ENCODE measurements around the gene PRR29.
"Not testable (repeated sequence)": the region's sequence is repeated elsewhere in the genome, so short reads cannot be mapped to it uniquely, and the experiment has no call there.

Gene PRR29

DNA sequence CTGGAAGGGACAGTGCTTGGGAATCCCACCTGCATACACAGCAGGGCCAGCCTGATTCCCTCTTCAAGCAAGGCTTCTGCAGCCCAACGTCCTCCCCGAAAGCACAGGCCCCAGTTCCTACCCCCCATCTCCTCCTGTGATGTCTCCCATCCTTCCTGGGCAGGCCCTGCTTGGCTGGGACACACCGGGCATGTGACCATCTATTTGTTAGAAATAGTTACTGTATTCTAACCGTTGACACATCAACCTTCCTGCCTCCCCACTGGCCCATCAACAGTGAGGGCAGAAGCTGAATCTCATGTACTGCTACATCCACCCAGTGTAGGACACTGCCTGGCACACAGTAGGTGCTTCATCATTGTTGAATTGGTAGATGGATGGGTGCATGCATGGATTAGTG lies 10.7 kb downstream of the PRR29 start:
- DNase-seq (ENCODE audit: low read depth in 2 of 3, low spot score in 2 of 3): no peak

DNA sequence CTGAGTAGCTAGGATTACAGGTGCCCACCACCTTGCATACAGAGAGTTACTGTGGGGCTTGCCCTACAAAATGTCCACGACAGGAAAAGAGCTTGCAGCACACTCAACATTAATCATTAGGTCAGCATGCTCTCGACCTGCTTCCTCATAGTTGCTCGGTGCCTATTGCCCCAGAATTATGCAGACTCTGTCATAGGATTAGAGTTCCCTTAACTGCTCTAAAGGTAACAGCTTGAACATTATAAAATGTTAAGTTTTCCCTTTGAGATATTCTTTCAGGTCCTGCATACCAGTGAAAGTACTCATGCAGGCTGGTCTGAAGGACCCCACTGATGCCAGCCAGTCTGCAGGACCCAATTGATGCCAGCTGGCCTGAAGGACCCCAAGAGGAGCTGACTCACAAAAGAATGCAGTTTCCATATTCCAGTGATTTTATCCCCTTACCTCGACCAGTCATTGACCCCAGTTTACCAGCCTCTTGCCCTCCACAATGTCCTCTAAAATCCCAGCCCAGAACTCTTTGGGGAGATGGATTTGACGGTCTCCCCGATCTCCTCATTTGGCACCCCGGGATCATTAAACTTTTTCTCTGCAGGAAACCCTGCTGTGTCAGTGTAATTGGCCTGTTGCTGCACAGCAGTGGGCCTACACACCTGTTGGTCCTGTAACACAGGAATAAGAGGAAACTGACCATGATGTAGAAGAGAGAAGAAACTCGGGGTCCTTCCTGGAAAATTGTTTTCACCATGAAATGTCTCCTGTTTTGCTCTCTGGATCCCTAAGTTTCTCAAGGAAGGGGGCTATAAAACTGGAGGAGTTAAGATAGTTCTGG lies 11.6 kb downstream of the PRR29 start:
- DNase-seq (ENCODE audit: low read depth in 2 of 3, low spot score in 2 of 3): no peak

DNA sequence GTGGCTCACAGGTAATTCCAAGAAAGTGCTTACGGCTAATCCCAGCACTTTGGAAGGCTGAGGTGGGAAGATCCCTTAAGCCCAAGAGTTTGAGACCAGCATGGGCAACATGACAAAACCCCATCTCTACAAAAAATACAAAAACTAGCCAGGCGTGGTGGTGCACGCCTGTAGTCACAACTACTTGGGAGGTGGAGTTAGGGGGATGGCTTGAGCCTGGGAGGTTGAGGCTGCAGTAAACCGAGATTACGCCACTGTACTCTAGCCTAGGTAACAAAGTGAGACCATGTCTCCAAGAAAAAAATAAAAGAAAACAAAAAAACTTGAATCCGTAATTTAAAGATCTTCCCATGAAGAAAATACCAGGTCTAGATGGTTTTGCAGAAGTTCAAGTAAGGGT lies 17.3 kb downstream of the PRR29 start:
- no peak for DNase-seq (ENCODE audit: low read depth in 2 of 3, low spot score in 2 of 3)

DNA sequence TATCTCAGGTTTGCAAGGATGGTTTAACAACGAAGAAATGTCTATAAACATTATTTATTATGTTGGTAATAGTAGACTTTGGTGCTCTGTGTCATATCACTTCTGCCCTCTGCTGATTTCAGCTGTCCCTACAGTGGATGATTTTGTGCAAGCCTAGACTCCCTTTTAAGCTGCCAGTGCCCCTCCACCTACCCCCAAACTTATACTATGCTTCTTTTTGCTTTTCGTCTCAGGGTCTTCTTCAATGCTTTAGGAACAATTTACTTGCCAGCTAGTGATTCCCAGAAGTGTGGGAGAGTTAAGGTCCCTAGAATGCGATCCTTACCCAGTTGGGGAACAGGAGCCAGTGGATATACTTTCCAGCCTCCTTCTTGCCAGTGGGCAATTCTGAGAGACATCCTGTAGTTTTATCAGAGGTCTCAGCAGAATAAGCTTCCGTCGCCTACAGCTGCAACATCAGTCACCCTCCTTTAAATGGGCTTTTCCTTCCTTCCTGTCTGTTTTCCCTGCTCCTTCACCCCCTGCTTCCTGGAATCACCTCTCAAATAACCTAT lies 18.2 kb downstream of the PRR29 start:
- no peak for DNase-seq (ENCODE audit: low read depth in 2 of 3, low spot score in 2 of 3)

DNA sequence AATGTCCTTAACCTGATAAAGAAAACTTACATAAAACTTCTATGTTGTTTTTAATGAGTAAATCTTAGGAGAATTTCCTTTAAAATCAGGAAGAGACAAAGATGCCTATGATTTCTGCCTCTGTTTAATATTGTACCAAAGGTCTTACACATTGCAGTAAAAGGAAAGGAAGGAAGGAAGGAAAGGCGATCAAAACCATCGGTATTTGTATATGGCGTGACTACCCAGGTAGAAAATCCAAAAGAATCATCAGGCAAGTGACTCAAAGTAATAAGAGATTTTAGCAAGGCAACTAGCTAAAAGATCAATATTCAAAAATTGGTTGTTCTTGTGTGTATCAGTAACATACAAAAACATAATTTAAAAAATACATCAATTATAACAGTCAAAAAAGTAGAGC lies 18.8 kb downstream of the PRR29 start:
- no peak for DNase-seq (ENCODE audit: low read depth in 2 of 3, low spot score in 2 of 3)

DNA sequence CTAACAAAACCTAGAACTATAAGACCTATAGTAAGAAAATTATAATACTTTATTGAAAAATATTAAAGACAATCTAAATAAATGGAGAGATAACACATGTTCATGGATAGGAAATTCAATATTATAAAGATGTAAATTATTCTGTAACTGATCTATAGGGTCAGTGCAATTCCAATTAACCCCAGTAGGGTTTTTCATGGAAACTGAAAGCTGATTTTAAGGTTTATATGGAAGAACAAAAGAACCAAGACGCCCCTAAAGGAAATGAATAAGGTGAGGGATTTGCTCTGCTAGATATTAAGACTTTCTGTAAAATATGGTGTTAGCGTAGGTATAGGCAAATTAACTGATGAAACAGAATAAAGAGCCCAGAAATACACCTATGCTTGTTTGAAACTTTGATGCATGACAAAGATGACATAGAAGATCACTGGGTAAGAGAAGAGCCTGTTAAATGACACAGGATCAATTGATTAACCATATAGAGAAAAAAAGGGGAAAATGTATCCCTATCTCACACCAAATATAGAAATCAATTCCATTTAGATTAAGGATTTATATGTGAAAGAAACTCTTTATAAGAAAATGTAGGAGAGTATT lies 19.3 kb downstream of the PRR29 start:
- no peak for DNase-seq (ENCODE audit: low read depth in 2 of 3, low spot score in 2 of 3)

DNA sequence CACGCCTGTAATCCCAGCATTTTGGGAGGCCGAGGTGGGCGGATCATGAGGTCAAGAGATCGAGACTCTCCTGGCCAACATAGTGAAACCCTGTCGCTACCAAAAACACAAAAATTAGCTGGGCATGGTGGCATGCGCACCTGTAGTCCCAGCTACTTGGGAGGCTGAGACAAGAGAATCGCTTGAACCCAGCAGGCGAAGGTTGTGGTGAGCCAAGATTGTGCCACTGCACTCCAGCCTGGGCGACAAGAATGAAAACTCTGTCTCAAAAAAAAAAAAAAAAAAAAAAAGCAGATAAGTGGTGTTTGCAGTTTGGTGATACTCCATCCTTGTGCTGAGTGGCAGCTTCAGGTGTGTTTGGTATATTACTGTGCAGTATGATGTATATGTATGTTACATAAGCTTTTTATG lies 21.4 kb downstream of the PRR29 start:
- not testable (repeated sequence) for DNase-seq (ENCODE audit: low read depth in 2 of 3, low spot score in 2 of 3)

DNA sequence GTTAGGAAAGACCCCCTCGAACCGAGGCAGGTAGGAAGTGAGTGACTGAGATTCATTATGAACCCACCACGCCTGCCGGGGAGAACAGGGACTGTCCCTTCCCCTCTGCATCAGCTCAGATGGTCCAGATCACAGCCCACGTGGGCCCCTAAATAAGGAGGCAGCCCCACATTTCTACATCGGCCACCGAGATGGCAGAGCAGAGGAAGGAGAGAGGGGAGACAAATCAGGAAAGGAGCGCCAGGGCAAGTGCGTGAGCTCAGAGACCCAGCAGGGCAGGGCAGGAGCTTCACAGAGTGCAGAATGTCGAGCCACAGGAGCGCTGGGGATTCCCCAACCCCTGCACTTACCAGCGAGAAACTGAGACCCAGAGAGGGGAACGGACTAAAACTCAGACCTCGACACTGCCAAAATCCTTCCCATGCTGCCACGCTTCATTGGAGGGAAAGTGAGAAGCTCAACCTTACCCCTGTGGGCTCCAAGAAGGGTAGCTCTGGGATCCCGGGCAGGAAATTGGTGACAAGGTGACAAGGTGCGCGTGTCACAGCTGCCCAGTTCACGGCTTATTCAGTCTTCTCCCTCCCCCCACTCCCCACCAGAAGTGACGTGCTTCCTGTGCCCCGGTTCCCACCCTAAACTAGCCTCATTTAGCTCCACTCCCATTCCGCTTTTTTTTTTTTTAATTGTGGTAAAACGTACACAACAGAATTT lies 22.1 kb downstream of the PRR29 start, which contains the start of gene ICAM2:
Gene ICAM2 (minus strand): TSS at position 578 of the 711 bp plus-strand sequence. CDS start 13,942 bp downstream, outside the sequence.
- peak; percentile 65 to 68 (median 67) for DNase-seq (ENCODE audit: low read depth in 2 of 3, low spot score in 2 of 3)

DNA sequence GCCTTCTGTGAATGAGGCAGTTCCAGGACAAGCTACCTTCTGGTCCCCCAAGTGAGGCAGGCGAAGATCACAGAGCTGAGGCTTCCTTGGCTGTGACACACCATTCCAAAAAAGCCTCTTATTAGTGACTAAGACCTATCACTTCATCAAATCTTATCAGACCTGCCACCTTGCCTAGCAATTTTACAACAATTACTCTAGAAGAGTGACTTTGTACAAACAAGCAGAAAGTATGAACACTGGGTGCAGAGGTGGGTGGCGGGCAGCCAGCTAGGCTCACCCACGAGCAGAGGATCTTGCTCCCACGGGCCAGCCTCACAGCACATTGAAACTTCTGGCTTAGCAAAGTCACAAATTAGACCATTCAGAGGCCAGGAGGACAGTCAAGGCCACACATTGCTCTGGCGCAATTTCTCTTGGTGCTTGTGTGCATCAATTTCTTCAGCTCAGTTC lies 24.5 kb downstream of the PRR29 start:
- DNase-seq (ENCODE audit: low read depth in 2 of 3, low spot score in 2 of 3): no peak

DNA sequence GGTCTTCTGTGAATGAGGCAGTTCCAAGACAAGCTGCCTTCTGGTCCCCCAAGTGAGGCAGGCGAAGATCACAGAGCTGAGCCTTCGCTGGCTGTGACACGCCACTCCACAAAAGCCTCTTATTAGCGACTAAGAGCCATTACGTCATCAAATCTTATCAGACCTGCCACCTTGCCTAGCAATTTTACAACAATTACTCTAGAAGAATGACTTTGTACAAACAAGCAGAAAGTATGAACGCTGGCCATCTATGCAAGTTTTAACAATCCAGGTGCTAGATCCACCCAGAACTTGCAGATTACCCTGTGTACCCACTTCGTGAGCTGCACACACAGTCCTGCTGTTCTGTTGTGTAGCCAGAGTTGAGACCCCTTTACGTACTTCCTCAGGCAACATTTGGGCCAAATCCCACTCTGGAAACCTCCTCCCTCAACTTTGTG lies 26.1 kb downstream of the PRR29 start:
- DNase-seq (ENCODE audit: low read depth in 2 of 3, low spot score in 2 of 3): no peak

DNA sequence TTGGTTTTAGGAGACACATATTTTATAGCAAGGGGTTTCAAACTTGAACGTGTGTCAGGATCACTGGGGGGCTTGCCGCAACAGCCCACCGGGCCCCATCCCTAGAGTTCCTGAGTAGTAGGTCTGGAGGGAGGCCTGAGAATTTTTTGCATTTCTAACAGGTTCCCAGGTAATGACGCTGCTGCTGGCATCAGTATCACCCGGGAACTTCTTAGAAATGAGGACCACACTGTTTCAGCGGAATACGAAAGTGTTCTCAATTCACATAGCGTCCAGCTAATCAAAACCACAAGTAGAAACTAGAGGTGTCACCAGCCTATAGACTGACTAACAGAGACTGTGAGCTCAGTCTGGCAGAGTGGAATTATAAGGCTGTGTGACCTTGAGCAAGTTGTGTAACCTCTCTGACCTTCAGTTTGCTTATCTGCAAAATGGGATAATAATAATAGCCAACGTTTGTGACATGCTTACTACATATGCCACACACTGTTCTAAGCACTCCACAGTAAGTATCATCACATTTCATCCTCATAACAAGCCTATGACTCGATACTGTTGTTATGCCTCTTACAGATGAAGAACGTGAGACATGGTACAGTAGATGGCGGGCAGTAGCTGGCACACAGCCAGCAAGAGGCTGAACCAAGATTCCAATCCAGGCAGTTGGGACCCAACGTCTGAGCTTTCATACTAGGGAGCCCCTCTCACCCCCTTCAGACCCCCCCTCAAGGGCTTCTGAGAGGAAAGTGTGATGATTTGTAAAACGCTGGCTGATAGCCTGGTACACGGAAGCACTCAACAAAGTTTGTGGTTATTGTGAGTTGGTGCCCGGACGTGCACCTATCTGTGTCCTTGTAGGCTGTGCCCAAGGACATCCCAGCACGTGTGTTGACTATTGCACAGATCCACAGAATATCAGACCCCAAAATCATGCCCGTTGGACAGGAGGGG lies 26.9 kb downstream of the PRR29 start:
- DNase-seq (ENCODE audit: low read depth in 2 of 3, low spot score in 2 of 3): no peak

DNA sequence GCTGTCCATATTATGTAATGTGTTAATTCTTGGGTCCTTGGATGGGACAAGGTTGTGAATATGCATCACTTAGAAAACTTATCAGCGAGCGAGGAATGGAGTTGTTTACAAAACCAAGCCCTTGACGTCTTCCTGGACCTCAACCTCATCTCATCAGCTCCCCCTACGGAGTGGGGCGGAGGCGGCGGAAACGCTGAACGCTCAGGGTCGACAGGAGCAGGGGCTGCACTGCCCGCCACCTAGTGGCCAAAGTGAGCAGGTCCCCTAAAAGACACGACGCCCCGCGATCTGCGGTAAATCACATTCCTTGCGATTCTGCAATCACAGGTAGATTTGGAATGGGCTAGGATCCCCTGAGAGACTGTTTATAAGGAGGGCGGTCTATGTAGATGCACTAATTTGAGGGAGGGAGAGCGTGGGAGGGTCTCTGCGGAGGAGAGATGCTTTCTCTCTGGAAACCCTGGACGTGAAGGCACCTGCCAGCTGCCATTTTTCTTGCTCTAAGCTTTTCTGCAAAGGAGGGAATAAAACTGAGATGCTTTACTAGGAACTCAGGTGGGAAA lies 27.7 kb downstream of the PRR29 start:
- DNase-seq (ENCODE audit: low read depth in 2 of 3, low spot score in 2 of 3): peak; percentile 66 to 80 (median 73)

DNA sequence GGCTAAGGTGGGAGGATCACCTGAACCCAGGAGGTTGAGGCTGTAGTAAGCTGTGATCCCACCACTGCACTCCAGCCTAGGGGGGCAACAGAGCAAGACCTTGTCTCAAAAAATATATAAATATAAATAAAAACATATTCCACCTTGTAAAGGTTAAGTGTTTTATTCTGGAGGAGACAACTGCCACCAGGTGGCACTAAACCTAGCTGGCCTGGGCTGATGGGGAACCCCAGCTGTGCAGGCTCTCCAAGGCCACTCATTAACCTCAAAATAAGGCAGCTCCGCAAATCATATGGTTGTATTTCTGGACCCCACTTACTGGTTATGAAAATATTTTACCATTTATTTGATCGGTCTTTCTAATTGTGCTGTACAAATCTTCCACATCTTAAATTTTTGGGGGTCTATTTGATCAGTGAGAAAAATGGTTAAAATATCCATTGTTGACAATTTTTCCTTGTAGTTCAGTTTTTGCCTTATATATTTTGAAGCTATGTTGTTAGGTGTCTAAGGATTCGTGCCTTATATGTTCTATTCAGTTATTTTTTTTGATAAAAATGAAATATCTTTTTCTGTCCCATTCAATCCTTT lies 30.8 kb downstream of the PRR29 start:
- no peak for DNase-seq (ENCODE audit: low read depth in 2 of 3, low spot score in 2 of 3)

DNA sequence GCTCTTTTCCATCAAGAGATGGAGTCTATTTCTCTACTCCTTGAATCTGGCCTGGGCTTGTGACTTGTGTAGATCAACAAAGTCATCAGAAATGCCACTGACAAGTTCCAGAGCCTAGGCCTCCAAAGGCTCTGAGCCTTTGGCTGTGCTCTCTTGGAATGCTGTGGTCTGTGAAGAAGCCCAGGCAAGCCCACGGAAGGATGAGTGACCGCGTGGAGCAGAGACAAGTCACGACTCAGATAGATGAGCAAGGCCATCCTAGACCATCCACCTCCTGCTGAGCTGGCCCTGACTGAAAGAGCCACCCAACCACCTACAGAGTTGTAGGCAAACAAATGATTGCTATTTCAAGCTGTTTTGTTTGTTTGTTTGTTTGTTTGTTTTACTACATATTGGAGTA lies 33.9 kb downstream of the PRR29 start:
- DNase-seq (ENCODE audit: low read depth in 2 of 3, low spot score in 2 of 3): no peak

DNA sequence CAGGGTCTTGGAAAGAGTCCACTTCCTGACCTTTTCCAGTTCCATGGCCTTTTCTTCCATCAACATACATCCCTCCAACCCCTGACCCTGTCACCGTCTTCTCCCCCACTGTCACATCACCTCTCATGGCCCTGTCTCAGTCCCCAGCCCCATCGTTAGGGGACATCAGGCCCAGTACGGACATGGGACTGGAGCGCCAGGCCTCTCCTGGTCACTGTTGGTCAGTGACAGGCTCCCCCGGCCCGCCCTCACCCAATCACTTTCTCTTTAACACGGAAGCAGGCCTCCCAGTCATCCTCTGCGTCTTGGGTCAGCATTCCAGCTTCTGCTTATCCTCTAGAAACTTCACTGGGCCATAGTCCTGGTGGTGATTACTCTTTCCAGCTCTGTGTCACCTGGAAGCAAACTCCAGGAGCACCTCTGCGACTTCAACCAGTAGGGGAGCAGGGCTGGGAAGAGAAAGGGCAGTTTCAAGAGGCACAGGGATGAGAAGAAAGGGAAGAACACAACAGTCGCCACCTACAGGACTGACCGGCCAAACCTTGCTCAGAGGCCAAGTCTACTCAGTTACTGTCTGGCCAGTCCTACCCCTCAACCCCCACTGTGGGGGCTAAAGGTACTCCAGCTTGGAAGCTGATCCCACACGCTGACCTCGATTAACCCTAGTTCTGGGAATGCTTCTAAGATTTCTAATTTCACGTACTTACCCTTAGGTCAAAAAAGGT lies 38.2 kb downstream of the PRR29 start:
- no peak for DNase-seq (ENCODE audit: low read depth in 2 of 3, low spot score in 2 of 3)

DNA sequence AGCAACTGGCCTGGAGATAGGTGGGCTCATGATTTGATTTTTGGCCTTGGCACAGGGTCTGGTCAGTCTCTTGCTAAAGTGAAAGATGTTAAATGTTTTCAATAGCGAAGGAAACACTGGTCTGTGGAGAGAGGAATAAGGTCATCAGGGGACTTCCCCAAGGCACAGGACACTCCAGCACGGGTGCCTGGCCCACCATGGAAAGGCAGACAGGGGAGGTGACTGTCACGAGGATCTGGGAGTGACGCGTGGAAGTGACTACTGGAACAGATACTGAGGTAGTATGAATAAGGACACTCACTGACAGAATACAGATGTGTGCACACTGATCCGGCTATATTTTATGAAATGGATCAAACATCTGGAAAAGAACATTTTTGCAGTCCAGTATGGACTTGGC lies 39.0 kb downstream of the PRR29 start:
- DNase-seq (ENCODE audit: low read depth in 2 of 3, low spot score in 2 of 3): no peak

DNA sequence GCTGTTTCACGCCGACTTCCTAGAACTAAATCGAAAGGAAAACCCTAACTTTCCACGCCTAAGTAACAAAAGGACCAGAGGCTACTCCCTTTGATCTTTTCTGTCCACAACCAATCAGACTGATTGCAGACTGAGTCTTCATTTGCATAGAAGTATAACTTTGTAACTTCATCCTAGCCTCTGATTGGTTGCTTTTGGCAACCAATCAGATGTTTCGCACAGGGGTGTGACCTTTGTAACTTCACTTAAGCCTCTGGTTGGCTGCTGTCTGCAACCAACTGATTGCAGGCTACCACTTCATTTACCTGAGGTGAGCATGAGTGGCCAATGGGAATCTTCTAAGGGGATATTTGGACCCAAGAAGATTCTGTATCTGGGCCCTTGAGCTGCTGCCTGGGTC lies 39.7 kb downstream of the PRR29 start:
- DNase-seq (ENCODE audit: low read depth in 2 of 3, low spot score in 2 of 3): no peak

DNA sequence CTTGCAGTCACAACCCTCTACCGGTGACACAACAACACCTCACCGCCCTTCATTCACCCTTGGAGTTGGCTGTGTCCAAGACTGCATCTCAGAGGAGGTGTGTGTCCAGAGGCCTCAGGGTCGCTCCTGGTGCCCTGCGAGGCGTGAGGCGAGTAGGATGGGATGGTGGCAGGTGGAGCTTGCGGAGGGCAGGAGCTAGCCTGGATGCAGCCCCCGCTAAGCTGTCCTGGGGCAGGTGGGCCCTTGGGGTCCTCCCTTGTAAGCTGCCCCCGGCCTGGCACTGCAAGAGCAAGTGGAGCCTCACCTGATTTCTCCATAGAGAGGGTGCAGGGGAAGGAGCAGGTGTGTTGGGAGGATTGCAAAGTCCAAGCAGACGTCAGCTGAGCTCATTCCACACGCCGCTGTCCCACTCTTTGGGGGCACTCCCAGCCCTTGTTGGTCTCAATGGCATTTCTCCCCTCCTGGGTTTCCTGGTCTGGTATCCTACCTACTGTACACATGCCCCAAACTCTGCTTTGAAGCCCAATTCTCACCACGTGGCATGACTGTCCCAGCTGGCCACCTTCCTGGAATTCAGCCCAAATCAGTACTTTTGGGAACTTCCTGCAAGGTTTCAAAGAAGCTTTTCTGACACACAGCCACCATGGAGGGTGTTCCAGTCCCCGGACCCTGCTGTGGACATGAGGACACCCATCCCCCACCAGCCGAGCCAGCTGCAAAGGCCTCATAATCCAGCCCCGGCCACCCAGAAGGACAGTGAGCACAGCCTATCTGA lies 40.4 kb downstream of the PRR29 start:
- no peak for DNase-seq (ENCODE audit: low read depth in 2 of 3, low spot score in 2 of 3)

DNA sequence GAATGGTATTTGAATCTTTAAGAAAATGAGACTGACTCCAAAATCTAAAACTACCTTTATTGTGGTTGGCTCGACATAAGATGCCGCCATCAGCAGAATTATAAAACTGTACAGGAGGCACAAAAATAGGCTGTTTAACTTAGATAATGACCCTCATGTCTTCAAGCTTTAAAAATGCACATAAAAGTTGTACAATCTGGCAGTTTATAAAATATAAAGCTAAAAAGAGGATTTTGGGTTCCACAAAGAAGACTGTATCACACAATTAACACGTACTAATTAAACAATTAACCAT lies 40.9 kb downstream of the PRR29 start:
- DNase-seq (ENCODE audit: low read depth in 2 of 3, low spot score in 2 of 3): no peak
